Natural killer cell treated with Interleukin-12 subunit alpha and Interleukin-12 subunit beta and Interleukin-15 and Interleukin-18, amount 100 ng/mL, for 72 hours (primary cell): ENCODE measurements around the gene TRAPPC3L. TPM values are rescaled to one million over a fixed set of nuclear protein-coding genes. Genes with fewer than 3 reads are reported as not detected.

ENCODE experiments used
- ATAC-seq, 2 donors: fragments of 150-1000 bp; cut with Tn5 transposase in 1 of 2; sonication (Bioruptor Pico), chemical (Tn5 transposase) in 1 of 2; 2 replicates each; pipeline ENCODE4 v1.10.0; 2021
- DNase-seq: peaks from one replicate; pipeline ENCODE4 v3.0.0; 2022; ENCODE audit warnings: low spot score
- H3K27ac Mint-ChIP-seq, 2 donors: 1 replicate in 1 of 2; 2 replicates in 1 of 2; pipeline ENCODE4 v1.8.0; 2022; ENCODE audit warnings: mixed read lengths in 2 of 2, mild to moderate bottlenecking in 1 of 2, moderate library complexity in 1 of 2
- H3K27me3 Mint-ChIP-seq, 2 donors: 1 replicate in 1 of 2; 2 replicates in 1 of 2; pipeline ENCODE4 v1.8.0; 2022; ENCODE audit warnings: mixed read lengths in 2 of 2
- H3K36me3 Mint-ChIP-seq: one replicate; pipeline ENCODE4 v1.8.0; 2022; ENCODE audit warnings: mixed read lengths
- H3K4me1 Mint-ChIP-seq, 2 donors: 1 replicate in 1 of 2; 2 replicates in 1 of 2; pipeline ENCODE4 v1.8.0; 2022; ENCODE audit warnings: low read depth in 2 of 2, mixed read lengths in 2 of 2, mild to moderate bottlenecking in 1 of 2
- H3K4me3 Mint-ChIP-seq: one replicate; pipeline ENCODE4 v1.8.0; 2022; ENCODE audit warnings: mixed read lengths
- H3K9me3 Mint-ChIP-seq: 2 replicates; pipeline ENCODE4 v1.8.0; 2022; ENCODE audit warnings: mixed read lengths
- total RNA-seq, 2 donors: library from RNA; stranded (reverse); gene quantifications; one replicate each; pipeline ENCODE4 v1.2.3, GENCODE V29; 2022

The TRAPPC3L gene
- total RNA-seq, 2 donors from 2014 or later, result not detected

DNA sequence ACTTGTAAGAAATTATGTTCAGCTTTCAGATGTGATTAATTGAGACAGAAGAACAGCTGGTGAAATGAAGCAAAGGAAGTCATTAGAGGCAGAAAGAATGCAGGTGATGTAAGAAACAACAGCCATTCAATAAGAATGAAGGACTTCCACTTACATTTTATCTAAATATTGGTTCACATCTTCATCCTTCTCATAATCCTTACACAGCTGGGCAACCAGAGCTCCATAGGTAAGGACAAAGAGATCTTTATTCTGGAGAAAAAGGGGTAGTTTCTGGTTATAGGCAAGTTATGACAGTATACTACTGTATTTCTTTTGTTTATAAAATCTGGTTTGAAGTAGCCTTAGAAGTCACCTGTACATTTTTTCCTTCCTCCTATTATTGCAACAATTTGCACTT is 2.3 kb downstream of the TRAPPC3L start:
- H3K9me3 Mint-ChIP-seq, result no peaks in the 10 kb centered on the region
- no peak for DNase-seq
- H3K4me1 Mint-ChIP-seq, result no peaks in the 10 kb centered on the region
- H3K36me3 Mint-ChIP-seq, result no peaks in the 10 kb centered on the region
- no peak overlapping the region for H3K4me3 Mint-ChIP-seq
- peaks cover 43 to 65% of the 10 kb centered on the region in 2 donors for H3K27me3 Mint-ChIP-seq
- no peak overlapping the region for H3K27ac Mint-ChIP-seq
- no peak for ATAC-seq

GRCh38 chr6:116542426-116542825 is 3.1 kb downstream of the TRAPPC3L start:
- Mint-ChIP-seq H3K27ac (no peak overlapping the region), H3K4me1 (no peaks in the 10 kb centered on the region), H3K9me3 (no peaks in the 10 kb centered on the region), H3K4me3 (no peak overlapping the region), H3K36me3 (no peaks in the 10 kb centered on the region), H3K27me3 (peaks cover 40 to 60% of the 10 kb centered on the region in 2 donors)
- ATAC-seq (no peak), DNase-seq (no peak)

- Mint-ChIP-seq H3K27me3 (peaks cover 30 to 31% of the 10 kb centered on the region in 2 donors), H3K4me3 (no peak overlapping the region), H3K27ac (no peak overlapping the region), H3K4me1 (peaks cover 2 to 5% of the 10 kb centered on the region in 2 donors), H3K36me3 (no peaks in the 10 kb centered on the region), H3K9me3 (no peaks in the 10 kb centered on the region)
- ATAC-seq (no peak), DNase-seq (no peak)
Observed at GRCh38 chr6:116536216-116536621, 9.3 kb downstream of the TRAPPC3L start.

- Mint-ChIP-seq H3K4me1 (peaks cover 5 to 8% of the 10 kb centered on the region in 2 donors), H3K36me3 (no peaks in the 10 kb centered on the region), H3K27me3 (peaks cover 21 to 26% of the 10 kb centered on the region in 2 donors), H3K4me3 (no peak overlapping the region), H3K9me3 (no peaks in the 10 kb centered on the region), H3K27ac (no peak overlapping the region)
- no peak for DNase-seq
- ATAC-seq, result no peak
Observed at GRCh38 chr6:116535109-116535508, 10.4 kb downstream of the TRAPPC3L start.

- ATAC-seq, result no peak
- Mint-ChIP-seq H3K4me1 (peaks cover 5 to 8% of the 10 kb centered on the region in 2 donors), H3K36me3 (no peaks in the 10 kb centered on the region), H3K9me3 (no peaks in the 10 kb centered on the region), H3K4me3 (no peak overlapping the region), H3K27ac (no peak overlapping the region), H3K27me3 (peaks cover 27 to 29% of the 10 kb centered on the region in 2 donors)
- no peak for DNase-seq
Observed at GRCh38 chr6:116533233-116533957, 12.1 kb downstream of the TRAPPC3L start.

- Mint-ChIP-seq H3K27me3 (peaks cover 27 to 29% of the 10 kb centered on the region in 2 donors), H3K36me3 (no peaks in the 10 kb centered on the region), H3K4me1 (peaks cover 5 to 8% of the 10 kb centered on the region in 2 donors), H3K27ac (no peak overlapping the region), H3K4me3 (no peak overlapping the region), H3K9me3 (no peaks in the 10 kb centered on the region)
- DNase-seq (no peak), ATAC-seq (peak; percentile 79 to 88)
Observed at GRCh38 chr6:116531675-116532570, 13.6 kb downstream of the TRAPPC3L start.

DNA sequence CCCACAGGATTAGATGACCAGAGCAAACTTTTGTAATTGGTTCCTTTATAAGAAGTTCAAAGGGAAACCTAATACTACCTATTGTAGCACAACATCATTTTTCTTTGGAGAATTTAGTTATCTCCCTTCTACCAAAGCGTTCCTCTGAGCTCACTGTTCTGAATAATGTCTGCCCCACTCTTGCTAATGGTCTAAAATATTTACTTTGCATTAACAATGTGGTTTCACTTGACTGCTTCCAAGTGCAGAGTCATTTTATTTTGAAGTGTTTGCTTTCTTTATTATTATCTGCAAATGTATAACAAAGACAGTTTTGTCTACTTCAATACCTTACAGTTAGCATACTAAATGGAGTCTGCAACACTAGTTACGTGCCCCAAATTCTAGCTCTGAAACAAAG is 15.0 kb downstream of the TRAPPC3L start:
- no peak overlapping the region for H3K4me3 Mint-ChIP-seq
- DNase-seq (no peak), ATAC-seq (no peak)
- no peak overlapping the region for H3K27ac Mint-ChIP-seq
- no peaks in the 10 kb centered on the region for H3K36me3 Mint-ChIP-seq
- peaks cover 27 to 29% of the 10 kb centered on the region in 2 donors for H3K27me3 Mint-ChIP-seq
- H3K4me1 Mint-ChIP-seq, result peaks cover 3 to 5% of the 10 kb centered on the region in 2 donors
- no peaks in the 10 kb centered on the region for H3K9me3 Mint-ChIP-seq

GRCh38 chr6:116529466-116530290 is 15.8 kb downstream of the TRAPPC3L start:
- Mint-ChIP-seq H3K36me3 (no peaks in the 10 kb centered on the region), H3K4me3 (no peak overlapping the region), H3K27ac (no peak overlapping the region), H3K4me1 (peaks cover 3 to 5% of the 10 kb centered on the region in 2 donors), H3K27me3 (peaks cover 27 to 29% of the 10 kb centered on the region in 2 donors), H3K9me3 (no peaks in the 10 kb centered on the region)
- no peak for DNase-seq
- no peak for ATAC-seq

- DNase-seq, result no peak
- no peak overlapping the region for H3K27ac Mint-ChIP-seq
- H3K36me3 Mint-ChIP-seq, result no peaks in the 10 kb centered on the region
- peaks cover 3 to 5% of the 10 kb centered on the region in 2 donors for H3K4me1 Mint-ChIP-seq
- ATAC-seq, result no peak
- no peaks in the 10 kb centered on the region for H3K9me3 Mint-ChIP-seq
- peaks cover 22 to 28% of the 10 kb centered on the region in 2 donors for H3K27me3 Mint-ChIP-seq
- no peak overlapping the region for H3K4me3 Mint-ChIP-seq
Observed at GRCh38 chr6:116528780-116529179, 16.7 kb downstream of the TRAPPC3L start.

DNA sequence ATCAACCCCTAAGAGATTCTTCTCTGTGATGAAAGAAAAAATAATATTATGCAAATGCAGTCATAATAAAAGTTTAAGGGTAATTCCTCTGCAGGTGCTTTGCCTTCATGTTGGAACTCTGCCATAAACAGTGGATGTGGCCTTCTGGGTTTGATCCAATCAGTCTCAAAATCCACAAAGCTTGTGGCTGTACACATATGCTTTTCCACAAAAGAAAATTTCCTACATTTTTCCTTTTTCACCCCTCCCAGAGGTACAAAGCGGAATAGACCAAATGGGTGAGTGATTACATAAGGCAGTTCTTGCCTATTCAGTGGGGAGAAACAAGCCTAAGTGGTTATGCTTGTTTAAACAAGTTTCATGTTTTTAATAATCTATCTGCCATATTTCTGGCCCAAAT is 17.4 kb downstream of the TRAPPC3L start:
- DNase-seq, result no peak
- Mint-ChIP-seq H3K9me3 (no peaks in the 10 kb centered on the region), H3K4me1 (peaks cover 3 to 5% of the 10 kb centered on the region in 2 donors), H3K36me3 (no peaks in the 10 kb centered on the region), H3K27me3 (peaks cover 19 to 22% of the 10 kb centered on the region in 2 donors), H3K27ac (no peak overlapping the region), H3K4me3 (no peak overlapping the region)
- ATAC-seq, result no peak

GRCh38 chr6:116524236-116524635 is 21.2 kb downstream of the TRAPPC3L start:
- Mint-ChIP-seq H3K9me3 (no peaks in the 10 kb centered on the region), H3K27ac (no peak overlapping the region), H3K4me3 (no peak overlapping the region), H3K36me3 (no peaks in the 10 kb centered on the region), H3K4me1 (no peaks in the 10 kb centered on the region), H3K27me3 (peaks cover 2 to 8% of the 10 kb centered on the region in 2 donors)
- ATAC-seq (no peak), DNase-seq (no peak)

DNA sequence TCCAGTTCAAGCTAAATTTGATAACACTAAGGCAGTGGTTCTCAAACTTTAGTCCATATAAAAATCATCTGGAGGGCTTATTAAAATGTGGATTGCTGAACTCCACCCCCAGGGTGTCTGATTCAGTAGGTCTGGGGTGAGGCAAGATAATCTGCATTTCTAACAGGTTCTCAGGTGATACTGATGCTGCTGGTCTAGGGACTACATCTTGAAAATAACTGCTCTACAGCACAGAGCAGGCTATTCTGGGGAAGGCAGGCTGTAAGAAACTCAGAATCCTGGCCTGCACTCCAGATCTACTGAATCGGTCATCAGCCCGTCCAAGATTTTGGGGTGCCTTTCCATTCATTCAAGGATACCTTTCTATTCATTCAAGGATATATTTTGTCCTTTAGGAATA is 22.6 kb downstream of the TRAPPC3L start:
- Mint-ChIP-seq H3K27ac (no peak overlapping the region), H3K9me3 (no peaks in the 10 kb centered on the region), H3K27me3 (peaks cover 0 to 5% of the 10 kb centered on the region in 2 donors), H3K36me3 (no peaks in the 10 kb centered on the region), H3K4me1 (no peaks in the 10 kb centered on the region), H3K4me3 (no peak overlapping the region)
- no peak for DNase-seq
- no peak for ATAC-seq

DNA sequence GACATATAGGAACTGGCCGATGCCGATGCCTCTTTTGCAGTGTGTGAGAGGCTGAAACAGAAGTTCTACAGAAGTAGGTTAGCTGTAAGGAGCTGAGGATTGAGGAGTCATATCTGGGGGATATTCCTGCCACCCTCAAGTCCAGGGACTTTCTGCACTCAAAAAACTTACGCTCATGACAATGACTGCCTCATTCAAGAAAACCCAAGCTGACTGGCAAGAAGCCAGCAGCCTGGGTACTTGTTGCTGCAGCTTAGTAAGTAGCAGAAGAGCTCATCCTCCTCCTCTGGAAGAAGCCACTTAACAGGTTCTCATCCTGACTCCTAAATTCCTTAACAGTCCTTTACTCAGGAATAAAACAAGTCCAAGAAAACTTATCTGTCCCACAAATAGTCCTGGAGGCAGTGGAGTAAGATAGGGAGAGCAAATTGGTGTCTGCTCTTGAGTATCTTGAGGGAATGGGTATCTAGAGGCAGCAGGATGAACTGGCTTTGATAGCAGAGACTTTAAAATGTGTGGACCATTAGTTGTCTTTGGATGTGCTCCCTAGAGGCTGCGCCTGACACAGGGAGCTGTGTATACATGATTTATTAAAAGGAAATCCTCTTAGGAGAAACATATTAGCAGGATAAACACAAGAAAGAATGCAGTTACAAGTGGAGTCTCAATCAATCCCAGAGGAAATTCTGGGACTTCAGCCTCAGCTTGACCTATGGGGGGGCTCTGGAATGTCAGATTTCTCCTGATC is 26.7 kb downstream of the TRAPPC3L start:
- no peak overlapping the region for H3K27ac Mint-ChIP-seq
- H3K4me3 Mint-ChIP-seq, result no peak overlapping the region

More for the DNA sequence above, 26.7 kb downstream of the TRAPPC3L start:
- Mint-ChIP-seq H3K27me3 (peaks cover 10 to 12% of the 10 kb centered on the region in 2 donors), H3K9me3 (no peaks in the 10 kb centered on the region), H3K4me1 (no peaks in the 10 kb centered on the region), H3K36me3 (no peaks in the 10 kb centered on the region)
- no peak for ATAC-seq
- DNase-seq, result no peak
